Fibroblast of lung (primary cell): ENCODE results near the gene PCDHGA7. TPM values are rescaled to one million over a fixed set of nuclear protein-coding genes. Genes with fewer than 3 reads are reported as not detected.

Experiments used
- DNase-seq, 2 donors: peaks; one replicate each; pipeline versions ENCODE4 v3.0.0 to v3.0.0-alpha.2; 2010; ENCODE audit warnings: low read depth in 2 of 2
- H2AFZ ChIP-seq: 2 replicates; pipeline ENCODE4 v1.5.1; 2012; ENCODE audit warnings: low read length, control low read depth, inconsistent platforms
- H3K27ac ChIP-seq: 2 replicates; pipeline ENCODE4 v1.5.1; 2011; ENCODE audit warnings: low read length, control low read depth; ENCODE audit not compliant: insufficient read depth
- H3K27me3 ChIP-seq: 2 replicates; pipeline ENCODE4 v1.5.1; 2011; ENCODE audit warnings: mild to moderate bottlenecking, low read length; ENCODE audit not compliant: control insufficient read depth, insufficient read depth
- H3K36me3 ChIP-seq: 2 replicates; pipeline ENCODE4 v1.5.1; 2011; ENCODE audit warnings: low read length; ENCODE audit not compliant: control insufficient read depth, insufficient read depth
- H3K4me1 ChIP-seq: 2 replicates; pipeline ENCODE4 v1.5.1; 2011; ENCODE audit warnings: low read length; ENCODE audit not compliant: control insufficient read depth, insufficient read depth; ENCODE audit errors: extremely low read depth
- H3K4me2 ChIP-seq: 2 replicates; pipeline ENCODE4 v1.5.1; 2011; ENCODE audit warnings: low read length, control low read depth; ENCODE audit not compliant: insufficient read depth; ENCODE audit errors: extremely low read depth
- H3K4me3 ChIP-seq, 4 experiments: fragments of 200-600 bp in 1 of 4; sonication (generic) in 1 of 4; replicated peaks in 1 of 4; 2 replicates each; pipeline ENCODE4 v1.5.1; 2011 to 2016; ENCODE audit warnings: low read length in 4 of 4, low read depth in 3 of 4, mild to moderate bottlenecking in 3 of 4, control low read depth in 2 of 4, inconsistent platforms in 1 of 4, mixed read lengths in 1 of 4; ENCODE audit not compliant: insufficient read depth in 1 of 4; ENCODE audit errors: control extremely low read depth in 1 of 4
- H3K79me2 ChIP-seq: 2 replicates; pipeline ENCODE4 v1.5.1; 2012; ENCODE audit warnings: mild to moderate bottlenecking, low read length, inconsistent platforms; ENCODE audit not compliant: control insufficient read depth, insufficient read depth
- H3K9ac ChIP-seq: 2 replicates; pipeline ENCODE4 v1.5.1; 2011; ENCODE audit warnings: mild to moderate bottlenecking, low read length, control low read depth; ENCODE audit not compliant: insufficient read depth
- H3K9me3 ChIP-seq: 2 replicates; pipeline ENCODE4 v1.5.1; 2012; ENCODE audit warnings: low read depth, low read length; ENCODE audit not compliant: control insufficient read depth, insufficient read depth
- H4K20me1 ChIP-seq: 2 replicates; pipeline ENCODE4 v1.5.1; 2011; ENCODE audit warnings: low read length; ENCODE audit not compliant: control insufficient read depth, insufficient read depth; ENCODE audit errors: extremely low read depth
- CTCF ChIP-seq, 2 donors: IDR thresholded peaks in 1 of 2; conservative IDR thresholded peaks in 1 of 2; 1 replicate in 1 of 2; 2 replicates in 1 of 2; pipeline ENCODE4 v1.5.1; 2011 to 2012; ENCODE audit warnings: low read length in 2 of 2, control low read depth in 1 of 2, inconsistent platforms in 1 of 2, low read depth in 1 of 2, mild to moderate bottlenecking in 1 of 2
- EZH2 ChIP-seq: IDR thresholded peaks from 2 replicates; pipeline ENCODE4 v1.5.1; 2012; ENCODE audit warnings: low read length, control low read depth, mild to moderate bottlenecking; ENCODE audit errors: missing control alignments
- polyA plus RNA-seq, 2 donors: library from polyadenylated mRNA; depleted of rRNA in 1 of 2; stranded (reverse) in 1 of 2; unstranded in 1 of 2; fragments of >200 nt; gene quantifications; 2 replicates each; pipeline ENCODE4 v1.2.1, GENCODE V29; 2011 to 2012; ENCODE audit warnings: missing spikeins in 1 of 2
- total RNA-seq: library from RNA; depleted of rRNA; stranded (reverse); fragments of >200 nt; gene quantifications from 2 replicates; pipeline ENCODE4 v1.2.1, GENCODE V29; 2014

PCDHGA7 gene
- total and polyA plus RNA-seq, 2 donors (not counting 1 experiment from before 2014, with no cell fraction given): 2.7 to 6.8 TPM

GRCh38 chr5:141342773-141343172 lies 39.8 kb upstream of the PCDHGA7 start:
- Histone ChIP-seq H3K9ac (no peak overlapping the region), H3K27ac (no peak overlapping the region), H3K27me3 (peaks cover 11% of the 10 kb centered on the region), H3K36me3 (no peaks in the 10 kb centered on the region), H3K4me2 (no peak overlapping the region), H3K79me2 (no peaks in the 10 kb centered on the region), H2AFZ (no peak overlapping the region), H3K4me3 (no peak overlapping the region), H4K20me1 (no peaks in the 10 kb centered on the region), H3K4me1 (no peaks in the 10 kb centered on the region), H3K9me3 (peaks cover 2% of the 10 kb centered on the region)
- no peak for DNase-seq
- TF ChIP-seq EZH2 (no peak), CTCF (conservative IDR thresholded peaks at IDR 0.05 in 1 of 2, IDR thresholded peaks at IDR 0.05 in 1 of 2; ENCODE audit: low read depth in 1 of 2, low read length in 2 of 2) (no peak)

- Histone ChIP-seq H3K36me3 (no peaks in the 10 kb centered on the region), H3K4me1 (no peaks in the 10 kb centered on the region), H3K9me3 (peaks cover 2% of the 10 kb centered on the region), H3K4me3 (peak within 1 kb of the TSS in 2 of 4 experiments; percentile 44 to 54), H2AFZ (no peak within 1 kb of the TSS), H3K27me3 (peaks cover 11% of the 10 kb centered on the region), H3K79me2 (no peaks in the 10 kb centered on the region), H4K20me1 (no peaks in the 10 kb centered on the region), H3K27ac (no peak within 1 kb of the TSS), H3K9ac (no peak within 1 kb of the TSS), H3K4me2 (no peak within 1 kb of the TSS)
- TF ChIP-seq CTCF (conservative IDR thresholded peaks at IDR 0.05 in 1 of 2, IDR thresholded peaks at IDR 0.05 in 1 of 2; ENCODE audit: low read depth in 1 of 2, low read length in 2 of 2) (peak; percentile 38 to 54), EZH2 (no peak)
- peak; percentile 65 to 73 for DNase-seq
Measured at GRCh38 chr5:141343242-141343952, 39.1 kb upstream of the PCDHGA7 start, which contains the start of gene PCDHGA3. Gene PCDHGA3, plus strand, starts transcription at chr5:141343829. Its CDS starts 205 bp downstream, at chr5:141344034.

- Histone ChIP-seq H3K27me3 (peaks cover 11% of the 10 kb centered on the region), H3K4me2 (no peak overlapping the region)
Measured at GRCh38 chr5:141343953-141344463, 38.5 kb upstream of the PCDHGA7 start.

More at GRCh38 chr5:141343953-141344463, 38.5 kb upstream of the PCDHGA7 start:
- H3K4me1 ChIP-seq: no peaks in the 10 kb centered on the region
- H3K79me2 ChIP-seq: no peaks in the 10 kb centered on the region
- no peak overlapping the region for H3K9ac ChIP-seq
- no peaks in the 10 kb centered on the region for H3K36me3 ChIP-seq
- no peaks in the 10 kb centered on the region for H4K20me1 ChIP-seq
- no peak for DNase-seq
- peak overlapping the region in 2 of 4 experiments; percentile 44 to 54 for H3K4me3 ChIP-seq
- peaks cover 2% of the 10 kb centered on the region for H3K9me3 ChIP-seq
- TF ChIP-seq CTCF (conservative IDR thresholded peaks at IDR 0.05 in 1 of 2, IDR thresholded peaks at IDR 0.05 in 1 of 2; ENCODE audit: low read depth in 1 of 2, low read length in 2 of 2): no peak
- TF ChIP-seq EZH2: no peak
- no peak overlapping the region for H2AFZ ChIP-seq
- H3K27ac ChIP-seq: no peak overlapping the region
